Trophoblast cell (in vitro differentiated cells and primary cell): Measurements from ENCODE around the gene PARD6B.

ENCODE experiments used
- DNase-seq, 2 donors: peaks; one replicate each; pipeline ENCODE4 v3.0.0-alpha.2; 2016
- H2AFZ ChIP-seq: 2 replicates; pipeline ENCODE4 v1.6.1; 2013; ENCODE audit warnings: low read length, moderate library complexity, mild to moderate bottlenecking; ENCODE audit not compliant: insufficient read depth, poor library complexity
- H2AK5ac ChIP-seq: 2 replicates; pipeline ENCODE4 v1.6.1; 2013; ENCODE audit warnings: mild to moderate bottlenecking, low read length
- H2BK120ac ChIP-seq: 2 replicates; pipeline ENCODE4 v1.6.1; 2013; ENCODE audit warnings: low read length, mild to moderate bottlenecking, moderate library complexity; ENCODE audit not compliant: insufficient read depth, poor library complexity
- H2BK12ac ChIP-seq: 2 replicates; pipeline ENCODE4 v1.6.1; 2013; ENCODE audit warnings: mild to moderate bottlenecking, low read length, moderate library complexity
- H2BK5ac ChIP-seq: 2 replicates; pipeline ENCODE4 v1.6.1; 2013; ENCODE audit warnings: low read length, low read depth, moderate library complexity, mild to moderate bottlenecking; ENCODE audit not compliant: poor library complexity
- H3K14ac ChIP-seq: 2 replicates; pipeline ENCODE4 v1.6.1; 2013; ENCODE audit warnings: mild to moderate bottlenecking, low read length
- H3K18ac ChIP-seq: 2 replicates; pipeline ENCODE4 v1.6.1; 2013; ENCODE audit warnings: mild to moderate bottlenecking, low read length
- H3K23ac ChIP-seq: 2 replicates; pipeline ENCODE4 v1.6.1; 2013; ENCODE audit warnings: low read length
- H3K27ac ChIP-seq: 2 replicates; pipeline ENCODE4 v1.5.1; 2013; ENCODE audit warnings: low read depth, mild to moderate bottlenecking, inconsistent platforms, low read length, moderate library complexity
- H3K27me3 ChIP-seq: 2 replicates; pipeline ENCODE4 v1.6.1; 2013; ENCODE audit warnings: inconsistent platforms, mild to moderate bottlenecking, low read length, moderate library complexity; ENCODE audit not compliant: insufficient read depth
- H3K36me3 ChIP-seq, 2 experiments: 1 replicate in 1 of 2; 2 replicates in 1 of 2; pipeline ENCODE4 v1.6.1; 2013; ENCODE audit warnings: low read length in 2 of 2, mild to moderate bottlenecking in 2 of 2, moderate library complexity in 1 of 2; ENCODE audit not compliant: insufficient read depth in 2 of 2, control insufficient read depth in 1 of 2
- H3K4ac ChIP-seq: 2 replicates; pipeline ENCODE4 v1.6.1; 2013; ENCODE audit warnings: low read depth, mild to moderate bottlenecking, low read length, moderate library complexity
- H3K4me1 ChIP-seq, 2 experiments: 1 replicate in 1 of 2; 2 replicates in 1 of 2; pipeline ENCODE4 v1.6.1; 2013; ENCODE audit warnings: low read length in 2 of 2, mild to moderate bottlenecking in 2 of 2, moderate library complexity in 1 of 2; ENCODE audit not compliant: insufficient read depth in 2 of 2, control insufficient read depth in 1 of 2
- H3K4me2 ChIP-seq: 2 replicates; pipeline ENCODE4 v1.6.1; 2013; ENCODE audit warnings: inconsistent platforms, mild to moderate bottlenecking, low read length, moderate library complexity
- H3K4me3 ChIP-seq: 2 replicates; pipeline ENCODE4 v1.5.1; 2013; ENCODE audit warnings: mild to moderate bottlenecking, low read depth, low read length, inconsistent platforms
- H3K79me1 ChIP-seq: one replicate; pipeline ENCODE4 v1.6.1; 2013; ENCODE audit warnings: low read length
- H3K79me2 ChIP-seq: 2 replicates; pipeline ENCODE4 v1.6.1; 2013; ENCODE audit warnings: low read length, mild to moderate bottlenecking; ENCODE audit not compliant: control insufficient read depth, insufficient read depth, poor library complexity
- H3K9ac ChIP-seq: 2 replicates; pipeline ENCODE4 v1.6.1; 2013; ENCODE audit warnings: mild to moderate bottlenecking, low read length
- H3K9me3 ChIP-seq: 2 replicates; pipeline ENCODE4 v1.6.1; 2013; ENCODE audit warnings: low read depth, mild to moderate bottlenecking, control low read depth, inconsistent platforms, low read length; ENCODE audit not compliant: insufficient read depth
- H4K12ac ChIP-seq: 2 replicates; pipeline ENCODE4 v1.6.1; 2013; ENCODE audit warnings: low read depth, mild to moderate bottlenecking, low read length, moderate library complexity
- H4K8ac ChIP-seq: 2 replicates; pipeline ENCODE4 v1.6.1; 2013; ENCODE audit warnings: low read depth, mild to moderate bottlenecking, low read length, moderate library complexity
- H4K91ac ChIP-seq: one replicate; pipeline ENCODE4 v1.6.1; 2013; ENCODE audit warnings: low read depth, mild to moderate bottlenecking, low read length, moderate library complexity
- WGBS: extraction: QIAGEN DNeasy Blood & Tissue Kit; methylation state at CpG from one replicate; pipeline ENCODE4 v1.1.7; 2013; ENCODE audit warnings: missing lambda C conversion rate; ENCODE audit not compliant: insufficient read length, insufficient coverage; ENCODE audit errors: extremely low coverage; 5-methylcytosine and 5-hydroxymethylcytosine counted together

Gene PARD6B

DNA sequence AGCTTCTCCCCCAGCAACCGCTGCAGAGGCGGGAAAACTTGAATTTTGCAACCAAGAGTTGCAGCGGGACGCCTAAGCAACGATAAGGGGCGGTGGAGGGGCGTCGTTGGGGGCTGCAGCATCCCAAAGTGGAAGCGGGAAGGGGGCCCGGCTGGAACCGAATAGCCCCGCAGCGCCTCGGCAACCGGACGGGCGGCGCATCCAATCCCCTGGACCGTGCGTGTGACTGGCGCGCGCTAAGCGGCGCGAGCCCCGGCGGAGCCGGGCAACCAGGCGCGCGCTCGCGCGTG is 670 bp upstream of the PARD6B start:
- H3K79me2 ChIP-seq: peaks cover 15% of the 10 kb centered on the region
- H3K27me3 ChIP-seq: no peaks in the 10 kb centered on the region
- H2AK5ac ChIP-seq: no peak overlapping the region
- peaks cover 17 to 19% of the 10 kb centered on the region in 2 experiments for H3K4me1 ChIP-seq
- peak overlapping the region; percentile 28 for H3K14ac ChIP-seq
- H3K27ac ChIP-seq: peak overlapping the region; percentile 39
- peak overlapping the region; percentile 14 for H2AFZ ChIP-seq
- peak overlapping the region; percentile 59 for H3K4me2 ChIP-seq
- peaks cover 27% of the 10 kb centered on the region for H3K79me1 ChIP-seq
- peak overlapping the region; percentile 81 for H4K91ac ChIP-seq
- H2BK120ac ChIP-seq: peak overlapping the region; percentile 49
- H3K9ac ChIP-seq: peak overlapping the region; percentile 2
- H2BK5ac ChIP-seq: no peak overlapping the region
- H3K9me3 ChIP-seq: peaks cover 1% of the 10 kb centered on the region
- H3K4ac ChIP-seq: no peak overlapping the region
- H3K18ac ChIP-seq: no peak overlapping the region
- H4K12ac ChIP-seq: peak overlapping the region; percentile 29
- DNase-seq: no peak
- no peak overlapping the region for H3K23ac ChIP-seq
- H4K8ac ChIP-seq: peak overlapping the region; percentile 60
- H3K36me3 ChIP-seq: peaks cover 0 to 2% of the 10 kb centered on the region in 2 experiments
- no CpG with 5 or more reads among the region's 35 CpGs for WGBS
- no peak overlapping the region for H2BK12ac ChIP-seq
- H3K4me3 ChIP-seq: peak overlapping the region; percentile 74

DNA sequence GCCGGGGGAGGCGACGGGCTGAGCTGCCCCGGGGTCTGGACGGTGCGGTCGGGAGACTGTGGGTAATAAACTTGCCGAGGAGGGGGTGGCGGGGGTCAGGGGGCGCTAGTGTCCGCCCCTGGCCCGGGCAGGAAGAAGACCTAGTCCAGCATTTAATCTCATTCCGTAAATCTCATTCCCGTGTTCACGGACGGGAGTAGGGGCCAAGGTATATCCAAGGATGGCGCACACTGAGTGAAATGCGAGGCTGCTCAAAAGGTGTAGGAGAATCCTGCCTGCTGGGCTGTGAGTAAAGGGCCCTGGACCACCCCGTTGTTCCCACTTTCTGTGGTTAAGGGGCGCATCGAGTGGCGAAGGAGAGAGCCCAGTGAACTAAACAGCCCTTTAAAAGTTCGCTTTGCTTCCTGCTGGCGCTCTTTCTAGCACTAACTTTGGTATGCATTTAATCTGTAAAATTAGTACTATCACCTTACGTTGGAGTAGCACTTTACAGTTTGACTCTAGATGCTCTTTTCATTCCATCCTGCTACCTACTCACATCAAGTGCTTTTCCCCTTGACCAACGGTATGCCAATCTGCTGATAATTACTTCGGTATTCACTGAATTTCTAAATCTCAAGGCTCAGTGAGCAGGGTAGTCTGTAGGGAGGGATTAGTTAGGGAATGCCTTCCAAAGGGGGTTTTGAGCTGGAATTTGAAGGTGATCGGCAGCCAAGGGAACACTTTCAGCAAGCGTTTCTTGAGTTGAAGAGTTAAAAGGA is 730 bp downstream of the PARD6B start:
- no peaks in the 10 kb centered on the region for H3K27me3 ChIP-seq

DNA sequence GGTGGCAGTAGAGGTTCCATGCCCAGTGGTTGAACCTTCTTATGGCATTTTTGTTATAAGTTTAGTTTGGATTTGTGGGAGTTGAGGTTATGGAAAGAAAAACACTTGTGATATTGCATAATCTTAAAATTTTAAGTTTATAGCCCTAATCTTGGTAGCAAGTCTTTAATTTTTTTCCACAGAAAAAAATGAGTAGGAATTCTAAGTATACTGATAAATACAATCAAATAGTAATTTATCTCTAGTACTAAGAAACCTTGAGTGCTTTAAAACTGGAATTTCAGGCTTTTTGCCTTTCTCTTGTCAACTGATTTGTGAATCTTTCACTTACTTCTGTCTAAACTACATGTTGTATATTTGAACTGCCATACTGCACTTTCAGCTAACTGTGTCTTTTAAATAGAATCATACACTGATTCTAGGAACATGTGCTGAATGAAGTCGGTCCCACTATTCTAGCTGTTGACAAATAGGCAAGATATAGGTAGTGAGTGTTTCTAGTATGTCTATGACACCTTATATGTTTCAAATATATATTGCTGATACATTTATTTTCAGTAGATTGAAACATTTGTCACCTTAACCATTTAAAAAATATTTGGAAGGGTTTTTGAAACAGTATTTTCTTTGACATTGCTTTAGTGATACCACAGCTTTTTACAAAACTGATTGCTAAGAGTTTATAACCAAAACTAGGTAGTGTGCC is 2.4 kb downstream of the PARD6B start:
- Histone ChIP-seq H3K9ac (no peak overlapping the region), H2AFZ (no peak overlapping the region), H3K79me1 (peaks cover 22% of the 10 kb centered on the region), H3K4me2 (peak overlapping the region; percentile 58), H3K4ac (peak overlapping the region; percentile 92), H2BK5ac (no peak overlapping the region), H4K91ac (no peak overlapping the region), H3K27ac (no peak overlapping the region), H3K79me2 (peaks cover 15% of the 10 kb centered on the region), H3K9me3 (no peaks in the 10 kb centered on the region), H3K14ac (no peak overlapping the region), H2BK120ac (no peak overlapping the region), H2AK5ac (no peak overlapping the region), H2BK12ac (no peak overlapping the region), H3K4me1 (peaks cover 17 to 18% of the 10 kb centered on the region in 2 experiments), H3K36me3 (peaks cover 0 to 4% of the 10 kb centered on the region in 2 experiments), H3K18ac (no peak overlapping the region), H3K4me3 (no peak overlapping the region), H4K12ac (no peak overlapping the region), H4K8ac (no peak overlapping the region), H3K23ac (no peak overlapping the region), H3K27me3 (no peaks in the 10 kb centered on the region)
- peak in 1 of 2 donors; percentile 32 for DNase-seq
- no CpG with 5 or more reads among the region's 1 CpG for WGBS

More for the DNA sequence above, 730 bp downstream of the PARD6B start:
- Histone ChIP-seq H3K4ac (peak overlapping the region; percentile 98), H3K4me2 (peak overlapping the region; percentile 50), H3K23ac (no peak overlapping the region), H3K27ac (peak overlapping the region; percentile 96), H2BK120ac (peak overlapping the region; percentile 93), H4K91ac (peak overlapping the region; percentile 76), H2BK12ac (no peak overlapping the region), H3K36me3 (peaks cover 0 to 4% of the 10 kb centered on the region in 2 experiments), H3K14ac (peak overlapping the region; percentile 91), H3K18ac (peak overlapping the region; percentile 89), H2AFZ (peak overlapping the region; percentile 77), H2AK5ac (peak overlapping the region; percentile 11), H2BK5ac (peak overlapping the region; percentile 60), H3K4me3 (peak overlapping the region; percentile 97), H4K8ac (peak overlapping the region; percentile 81), H3K4me1 (peaks cover 18 to 19% of the 10 kb centered on the region in 2 experiments), H4K12ac (peak overlapping the region; percentile 35), H3K79me2 (peaks cover 15% of the 10 kb centered on the region), H3K9me3 (no peaks in the 10 kb centered on the region), H3K9ac (peak overlapping the region; percentile 68), H3K79me1 (peaks cover 24% of the 10 kb centered on the region)
- peak in 1 of 2 donors; percentile 39 for DNase-seq
- WGBS: no CpG with 5 or more reads among the region's 29 CpGs

DNA sequence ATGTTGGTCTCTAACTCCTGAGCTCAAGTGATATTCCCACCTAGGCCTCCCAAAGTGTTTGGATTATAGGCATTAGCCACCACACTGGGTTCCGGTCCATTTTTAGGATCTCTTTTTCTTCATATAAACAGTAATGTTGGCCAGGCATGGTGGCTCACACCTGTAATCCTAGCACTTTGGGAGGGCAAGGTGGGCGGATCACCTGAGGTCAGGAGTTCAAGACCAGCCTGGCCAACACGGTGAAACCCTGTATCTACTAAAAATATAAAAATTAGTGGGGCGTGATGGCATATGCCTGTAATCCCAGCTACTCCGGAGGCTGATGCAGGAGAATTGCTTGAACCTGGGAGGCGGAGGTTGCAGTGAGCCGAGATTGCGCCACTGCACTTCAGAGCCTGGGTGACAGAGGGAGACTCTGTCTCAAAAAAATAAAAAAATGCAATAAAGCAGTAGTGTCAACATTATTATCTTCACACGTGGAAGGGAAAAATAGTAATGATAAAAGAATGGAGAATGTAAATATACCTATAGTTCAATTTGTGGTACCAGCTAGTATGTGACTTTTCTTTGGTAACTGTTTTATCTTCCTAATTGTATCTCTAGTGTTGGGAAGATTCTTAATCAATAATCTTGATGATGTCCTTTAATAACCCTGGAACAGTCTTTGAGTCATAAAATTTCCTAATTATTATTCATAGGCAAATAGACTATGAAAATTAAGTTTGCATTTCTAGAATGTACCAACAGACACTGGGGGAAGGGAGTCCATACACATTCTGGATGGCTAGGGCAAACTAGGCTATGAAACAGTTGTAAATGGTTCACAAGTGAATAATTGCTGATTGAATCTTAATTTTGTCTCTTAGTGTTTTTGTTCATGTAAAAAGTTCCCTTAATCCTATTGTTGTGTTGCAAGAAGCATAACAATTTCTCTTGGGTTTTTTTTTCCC is 3.6 kb downstream of the PARD6B start:
- DNase-seq: no peak
- H3K23ac ChIP-seq: no peak overlapping the region
- H2BK5ac ChIP-seq: no peak overlapping the region
- peak overlapping the region; percentile 92 for H3K4ac ChIP-seq
- no peak overlapping the region for H3K18ac ChIP-seq
- H4K91ac ChIP-seq: no peak overlapping the region
- H4K12ac ChIP-seq: no peak overlapping the region
- H3K4me1 ChIP-seq: peaks cover 11 to 13% of the 10 kb centered on the region in 2 experiments
- H3K14ac ChIP-seq: no peak overlapping the region
- H2AK5ac ChIP-seq: no peak overlapping the region
- H3K27ac ChIP-seq: no peak overlapping the region
- H2AFZ ChIP-seq: no peak overlapping the region
- no peak overlapping the region for H3K4me2 ChIP-seq
- H3K9ac ChIP-seq: no peak overlapping the region
- no peaks in the 10 kb centered on the region for H3K27me3 ChIP-seq
- H2BK120ac ChIP-seq: no peak overlapping the region
- H3K79me1 ChIP-seq: peaks cover 25% of the 10 kb centered on the region
- peaks cover 15% of the 10 kb centered on the region for H3K79me2 ChIP-seq
- no peak overlapping the region for H3K4me3 ChIP-seq
- H4K8ac ChIP-seq: no peak overlapping the region
- no CpG with 5 or more reads among the region's 9 CpGs for WGBS
- no peaks in the 10 kb centered on the region for H3K9me3 ChIP-seq
- H2BK12ac ChIP-seq: no peak overlapping the region
- peaks cover 0 to 8% of the 10 kb centered on the region in 2 experiments for H3K36me3 ChIP-seq
